Measurements from ENCODE around the gene HOXA3.
A peak's percentile ranks its signal among the peaks of the same experiment; 100 is the strongest.

HOXA3 gene

GRCh38 chr7:27165089-27165995, 13.0 kb upstream of the HOXA3 start, which contains the start of gene HOXA9:
HOXA9 (minus strand) TSS chr7:27165537; CDS start chr7:27165457, 80 bp downstream.
- DNase-seq, result peak; percentile 88

- DNase-seq, result no peak
Observed at GRCh38 chr7:27164367-27165088, 12.1 kb upstream of the HOXA3 start.

GRCh38 chr7:27164045-27164366, 11.6 kb upstream of the HOXA3 start:
- DNase-seq, result no peak

- DNase-seq, result no peak
Observed at GRCh38 chr7:27163288-27164044, 11.1 kb upstream of the HOXA3 start.

- DNase-seq, result no peak
Observed at GRCh38 chr7:27162561-27163287, 10.3 kb upstream of the HOXA3 start.

GRCh38 chr7:27161721-27162560, 9.6 kb upstream of the HOXA3 start:
- DNase-seq, result no peak

GRCh38 chr7:27161214-27161720, 8.9 kb upstream of the HOXA3 start:
- no peak for DNase-seq

- peak; percentile 79 for DNase-seq
Observed at GRCh38 chr7:27160546-27161213, 8.3 kb upstream of the HOXA3 start.

GRCh38 chr7:27160145-27160545, 7.8 kb upstream of the HOXA3 start:
- no peak for DNase-seq

- DNase-seq, result no peak
Observed at GRCh38 chr7:27159266-27160144, 7.1 kb upstream of the HOXA3 start.

GRCh38 chr7:27158436-27159265, 6.3 kb upstream of the HOXA3 start:
- no peak for DNase-seq

- no peak for DNase-seq
Observed at GRCh38 chr7:27157702-27158431, 5.5 kb upstream of the HOXA3 start.

GRCh38 chr7:27156916-27157701, 4.7 kb upstream of the HOXA3 start:
- no peak for DNase-seq

- DNase-seq, result peak; percentile 80
Observed at GRCh38 chr7:27156508-27156898, 4.1 kb upstream of the HOXA3 start, which contains the start of gene HOXA7. HOXA7 (minus strand) TSS chr7:27156675; CDS start chr7:27156545, 130 bp downstream.

- DNase-seq, result no peak
Observed at GRCh38 chr7:27155816-27156507, 3.6 kb upstream of the HOXA3 start.

Measured in DMS 273 treated with DMSO at 0.1 percent for 48 hours (cell line).